ENCODE data around the gene CCDC24. TPM values are rescaled to one million over a fixed set of nuclear protein-coding genes. Genes with fewer than 3 reads are reported as not detected.

The CCDC24 gene
- total RNA-seq, 1 donor from 2014 or later = 4.2 TPM

GRCh38 chr1:44033041-44033575, 41.7 kb downstream of the CCDC24 start:
- peaks cover 15% of the 10 kb centered on the region for H3K4me1 ChIP-seq (ENCODE audit: insufficient read depth, low read length)
- no peak for FAIRE-seq
- H3K4me1 Mint-ChIP-seq (ENCODE audit: low read depth, unreplicated experiment) = peaks cover 16% of the 10 kb centered on the region
- H3K27ac Mint-ChIP-seq (ENCODE audit: unreplicated experiment) = peak overlapping the region; percentile 4
- H3K9me3 ChIP-seq (ENCODE audit: insufficient read depth, low read depth, low read length) = no peaks in the 10 kb centered on the region
- H3K4me2 ChIP-seq (ENCODE audit: low read length) = no peak overlapping the region
- H3K9ac ChIP-seq (ENCODE audit: low read length) = no peak overlapping the region
- H3K9me3 Mint-ChIP-seq (ENCODE audit: unreplicated experiment) = no peaks in the 10 kb centered on the region
- H3K27ac ChIP-seq (ENCODE audit: low read depth, low read length) = no peak overlapping the region
- H3K36me3 Mint-ChIP-seq (ENCODE audit: low read depth, unreplicated experiment) = no peaks in the 10 kb centered on the region
- peaks cover 5% of the 10 kb centered on the region for H3K27me3 Mint-ChIP-seq (ENCODE audit: low read depth, unreplicated experiment)
- no peak for DNase-seq (ENCODE audit: low read depth)
- H4K20me1 ChIP-seq (ENCODE audit: insufficient read depth, low read length) = no peaks in the 10 kb centered on the region
- no peak overlapping the region for H3K4me3 ChIP-seq (ENCODE audit: insufficient read depth, low read depth, low read length)
- H2AFZ ChIP-seq (ENCODE audit: low read depth, low read length) = no peak overlapping the region
- H3K4me3 Mint-ChIP-seq (ENCODE audit: unreplicated experiment) = peak overlapping the region; percentile 45
- no peaks in the 10 kb centered on the region for H3K36me3 ChIP-seq (ENCODE audit: insufficient read depth, low read length)
- H3K79me2 ChIP-seq (ENCODE audit: insufficient read depth, low read length) = no peaks in the 10 kb centered on the region
- H3K27me3 ChIP-seq (ENCODE audit: insufficient read depth, low read length) = no peaks in the 10 kb centered on the region
- TF ChIP-seq, protein P1, sequence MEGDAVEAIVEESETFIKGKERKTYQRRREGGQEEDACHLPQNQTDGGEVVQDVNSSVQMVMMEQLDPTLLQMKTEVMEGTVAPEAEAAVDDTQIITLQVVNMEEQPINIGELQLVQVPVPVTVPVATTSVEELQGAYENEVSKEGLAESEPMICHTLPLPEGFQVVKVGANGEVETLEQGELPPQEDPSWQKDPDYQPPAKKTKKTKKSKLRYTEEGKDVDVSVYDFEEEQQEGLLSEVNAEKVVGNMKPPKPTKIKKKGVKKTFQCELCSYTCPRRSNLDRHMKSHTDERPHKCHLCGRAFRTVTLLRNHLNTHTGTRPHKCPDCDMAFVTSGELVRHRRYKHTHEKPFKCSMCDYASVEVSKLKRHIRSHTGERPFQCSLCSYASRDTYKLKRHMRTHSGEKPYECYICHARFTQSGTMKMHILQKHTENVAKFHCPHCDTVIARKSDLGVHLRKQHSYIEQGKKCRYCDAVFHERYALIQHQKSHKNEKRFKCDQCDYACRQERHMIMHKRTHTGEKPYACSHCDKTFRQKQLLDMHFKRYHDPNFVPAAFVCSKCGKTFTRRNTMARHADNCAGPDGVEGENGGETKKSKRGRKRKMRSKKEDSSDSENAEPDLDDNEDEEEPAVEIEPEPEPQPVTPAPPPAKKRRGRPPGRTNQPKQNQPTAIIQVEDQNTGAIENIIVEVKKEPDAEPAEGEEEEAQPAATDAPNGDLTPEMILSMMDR (IDR thresholded peaks at IDR 0.05; ENCODE audit: insufficient read depth, low read depth, low read length) = no peak
- no peak for TF ChIP-seq EZH2 (IDR thresholded peaks at IDR 0.05; ENCODE audit: insufficient read depth, low read length)

GRCh38 chr1:44033756-44034155, 42.4 kb downstream of the CCDC24 start:
- Mint-ChIP-seq H3K36me3 (ENCODE audit: low read depth, unreplicated experiment) (no peaks in the 10 kb centered on the region), H3K27ac (ENCODE audit: unreplicated experiment) (no peak overlapping the region), H3K9me3 (ENCODE audit: unreplicated experiment) (no peaks in the 10 kb centered on the region), H3K4me3 (ENCODE audit: unreplicated experiment) (no peak overlapping the region), H3K4me1 (ENCODE audit: low read depth, unreplicated experiment) (peaks cover 12% of the 10 kb centered on the region), H3K27me3 (ENCODE audit: low read depth, unreplicated experiment) (peaks cover 5% of the 10 kb centered on the region)
- FAIRE-seq = no peak
- no peaks in the 10 kb centered on the region for H3K9me3 ChIP-seq (ENCODE audit: insufficient read depth, low read depth, low read length)
- no peak overlapping the region for H3K4me3 ChIP-seq (ENCODE audit: insufficient read depth, low read depth, low read length)
- H2AFZ ChIP-seq (ENCODE audit: low read depth, low read length) = no peak overlapping the region
- no peaks in the 10 kb centered on the region for H4K20me1 ChIP-seq (ENCODE audit: insufficient read depth, low read length)
- peaks cover 13% of the 10 kb centered on the region for H3K4me1 ChIP-seq (ENCODE audit: insufficient read depth, low read length)
- DNase-seq (ENCODE audit: low read depth) = no peak
- no peaks in the 10 kb centered on the region for H3K79me2 ChIP-seq (ENCODE audit: insufficient read depth, low read length)
- H3K27ac ChIP-seq (ENCODE audit: low read depth, low read length) = no peak overlapping the region
- TF ChIP-seq, protein P1 (IDR thresholded peaks at IDR 0.05; ENCODE audit: insufficient read depth, low read depth, low read length) = no peak
- TF ChIP-seq EZH2 (IDR thresholded peaks at IDR 0.05; ENCODE audit: insufficient read depth, low read length) = no peak
- H3K27me3 ChIP-seq (ENCODE audit: insufficient read depth, low read length) = no peaks in the 10 kb centered on the region
- no peak overlapping the region for H3K4me2 ChIP-seq (ENCODE audit: low read length)
- H3K36me3 ChIP-seq (ENCODE audit: insufficient read depth, low read length) = no peaks in the 10 kb centered on the region
- H3K9ac ChIP-seq (ENCODE audit: low read length) = no peak overlapping the region

GRCh38 chr1:44034423-44034822, 43.0 kb downstream of the CCDC24 start:
- TF ChIP-seq, protein P1 (IDR thresholded peaks at IDR 0.05; ENCODE audit: insufficient read depth, low read depth, low read length) = no peak
- no peak for TF ChIP-seq EZH2 (IDR thresholded peaks at IDR 0.05; ENCODE audit: insufficient read depth, low read length)
- Mint-ChIP-seq H3K27me3 (ENCODE audit: low read depth, unreplicated experiment) (peaks cover 5% of the 10 kb centered on the region), H3K36me3 (ENCODE audit: low read depth, unreplicated experiment) (no peaks in the 10 kb centered on the region), H3K27ac (ENCODE audit: unreplicated experiment) (no peak overlapping the region), H3K4me3 (ENCODE audit: unreplicated experiment) (no peak overlapping the region), H3K9me3 (ENCODE audit: unreplicated experiment) (no peaks in the 10 kb centered on the region), H3K4me1 (ENCODE audit: low read depth, unreplicated experiment) (peaks cover 6% of the 10 kb centered on the region)
- H3K27me3 ChIP-seq (ENCODE audit: insufficient read depth, low read length) = no peaks in the 10 kb centered on the region
- no peak overlapping the region for H3K4me2 ChIP-seq (ENCODE audit: low read length)
- DNase-seq (ENCODE audit: low read depth) (no peak), FAIRE-seq (no peak)
- no peaks in the 10 kb centered on the region for H3K36me3 ChIP-seq (ENCODE audit: insufficient read depth, low read length)
- H3K4me1 ChIP-seq (ENCODE audit: insufficient read depth, low read length) = peaks cover 7% of the 10 kb centered on the region
- no peaks in the 10 kb centered on the region for H3K79me2 ChIP-seq (ENCODE audit: insufficient read depth, low read length)
- no peak overlapping the region for H3K4me3 ChIP-seq (ENCODE audit: insufficient read depth, low read depth, low read length)
- H4K20me1 ChIP-seq (ENCODE audit: insufficient read depth, low read length) = no peaks in the 10 kb centered on the region
- H3K9me3 ChIP-seq (ENCODE audit: insufficient read depth, low read depth, low read length) = no peaks in the 10 kb centered on the region
- no peak overlapping the region for H3K27ac ChIP-seq (ENCODE audit: low read depth, low read length)
- no peak overlapping the region for H3K9ac ChIP-seq (ENCODE audit: low read length)
- no peak overlapping the region for H2AFZ ChIP-seq (ENCODE audit: low read depth, low read length)
